HG03159 (cell line): ENCODE data around the gene EML1.

ENCODE experiments used
- ATAC-seq: cut with Tn5 transposase; IDR thresholded peaks from one replicate; pipeline ENCODE4 v1.9.1; 2021; ENCODE audit warnings: mild to moderate bottlenecking, moderate library complexity; ENCODE audit not compliant: unreplicated experiment

Gene EML1

DNA sequence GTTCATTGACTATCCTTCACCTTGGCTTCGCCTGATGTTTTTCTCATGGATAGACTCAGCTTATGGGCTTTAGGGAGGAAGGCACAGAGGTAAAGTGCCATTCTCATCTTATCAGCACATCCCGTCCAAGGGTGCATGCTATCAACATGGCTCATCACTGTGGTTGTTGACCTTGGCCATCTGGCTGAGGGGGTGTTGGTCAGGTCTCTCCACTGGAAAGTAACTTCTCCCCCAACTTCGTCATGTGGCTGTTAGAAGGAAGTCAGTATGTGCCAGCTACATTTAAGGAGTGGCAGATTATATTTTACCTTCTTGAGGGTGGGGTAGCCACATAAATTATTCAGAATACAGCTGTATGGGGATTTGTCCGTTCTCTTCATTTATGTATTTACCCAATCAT lies 68.9 kb downstream of the EML1 start:
- no peak for ATAC-seq

DNA sequence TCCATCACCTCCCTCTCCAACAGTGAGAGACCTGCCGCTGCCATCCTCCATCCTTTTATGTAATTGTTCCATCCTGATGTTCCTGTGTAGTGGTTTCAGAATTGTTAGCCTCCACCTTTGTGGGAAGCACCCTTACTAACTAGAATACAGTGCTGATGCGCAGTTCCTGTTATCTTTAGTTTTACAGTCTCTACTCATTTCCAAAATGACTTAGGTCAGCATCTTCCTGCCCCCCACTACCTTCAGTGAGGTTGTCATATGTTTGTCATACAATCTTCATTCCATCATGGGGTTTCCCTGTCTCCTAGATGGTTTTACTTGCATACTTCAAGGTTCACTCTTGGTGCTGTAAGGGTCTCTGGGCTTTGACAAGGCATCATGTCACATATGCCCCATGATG lies 69.8 kb downstream of the EML1 start:
- ATAC-seq, result no peak

- ATAC-seq, result no peak
These were observed 72.2 kb downstream of the EML1 start for GRCh38 chr14:99865408-99865807.

- no peak for ATAC-seq
These were observed 77.4 kb downstream of the EML1 start for GRCh38 chr14:99870617-99871016.

DNA sequence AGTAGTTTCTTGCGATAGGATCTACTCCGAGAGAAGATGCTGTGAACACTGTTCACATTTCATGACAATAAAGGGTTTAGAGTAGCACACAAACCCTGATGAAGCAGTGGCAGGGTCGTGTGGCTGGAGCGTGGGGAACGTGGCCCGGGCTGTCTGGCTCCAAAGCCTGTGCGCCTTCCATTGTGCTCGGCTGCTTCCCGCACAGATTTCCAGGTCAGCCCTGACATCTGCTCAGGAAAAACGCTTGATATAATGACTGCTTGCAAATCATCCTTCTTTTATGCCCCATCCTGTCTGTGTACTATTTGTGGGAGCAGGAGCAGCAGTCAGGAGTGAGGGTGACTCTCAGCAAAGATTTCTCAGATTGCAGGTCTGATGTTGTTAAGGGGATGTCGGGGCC lies 78.6 kb downstream of the EML1 start:
- ATAC-seq, result no peak

- ATAC-seq, result no peak
These were observed 79.7 kb downstream of the EML1 start for GRCh38 chr14:99872786-99873440.

DNA sequence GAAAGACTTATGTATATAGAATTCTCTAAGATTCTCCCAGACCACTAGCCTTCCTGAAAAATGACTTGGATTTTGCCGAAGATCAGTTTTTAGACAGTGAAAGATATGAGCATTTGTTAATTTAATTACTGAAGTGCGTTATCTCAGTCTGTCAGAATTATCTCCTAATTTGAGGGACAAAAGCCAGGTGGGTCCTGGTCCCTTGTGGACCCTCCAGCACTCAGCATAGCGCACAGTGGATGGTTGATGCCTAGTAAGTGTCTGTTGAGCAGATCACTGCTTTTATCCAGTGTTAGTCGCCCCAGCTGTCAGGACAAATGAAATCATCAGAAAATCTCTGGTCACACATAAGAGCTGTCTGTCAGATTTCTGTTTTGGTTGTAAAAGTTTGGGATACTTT lies 80.4 kb downstream of the EML1 start:
- no peak for ATAC-seq

DNA sequence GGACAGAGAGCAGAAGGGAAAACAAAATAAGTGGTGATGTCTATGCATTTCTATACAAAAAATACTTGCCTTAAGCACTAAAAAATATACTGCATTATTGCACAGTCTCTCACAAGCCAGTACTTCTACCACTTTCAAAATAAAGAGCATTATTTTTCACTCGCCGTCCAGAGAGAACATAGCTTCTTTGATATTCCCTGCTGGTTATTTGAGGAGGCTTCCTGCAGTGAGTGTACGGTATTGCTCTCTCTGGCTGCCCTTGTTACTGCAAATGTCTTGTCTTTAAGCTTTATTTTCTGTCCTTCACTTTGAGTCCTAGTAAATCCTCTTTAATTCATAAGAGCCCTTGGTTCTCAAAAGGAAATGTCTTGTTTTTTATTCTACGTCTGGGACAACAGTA lies 81.1 kb downstream of the EML1 start:
- no peak for ATAC-seq

GRCh38 chr14:99875421-99875820 lies 82.2 kb downstream of the EML1 start:
- no peak for ATAC-seq

- no peak for ATAC-seq
These were observed 82.6 kb downstream of the EML1 start for GRCh38 chr14:99875836-99876235.

DNA sequence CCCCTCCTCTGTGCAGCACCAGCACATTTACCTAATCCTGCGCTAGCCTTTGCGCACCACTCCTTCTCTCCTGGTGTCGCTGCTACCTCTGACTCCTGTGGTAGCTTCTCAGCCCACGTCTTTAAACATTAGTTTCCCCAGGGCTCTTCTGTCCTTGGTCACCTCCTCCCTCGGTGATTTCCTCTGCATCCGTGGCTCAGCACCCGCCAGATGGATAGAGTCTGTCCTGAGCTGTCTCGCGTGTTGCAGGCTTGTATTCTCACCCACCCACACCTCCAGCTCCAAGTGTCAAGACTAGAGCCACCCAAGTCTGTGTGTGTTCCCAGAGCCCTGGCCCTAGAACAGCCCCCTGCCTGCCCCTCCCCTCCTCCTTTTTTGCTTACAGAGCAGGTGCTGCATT lies 83.2 kb downstream of the EML1 start:
- no peak for ATAC-seq

GRCh38 chr14:99878563-99878962 lies 85.3 kb downstream of the EML1 start:
- ATAC-seq, result no peak

GRCh38 chr14:99879401-99880295 lies 86.4 kb downstream of the EML1 start:
- no peak for ATAC-seq

DNA sequence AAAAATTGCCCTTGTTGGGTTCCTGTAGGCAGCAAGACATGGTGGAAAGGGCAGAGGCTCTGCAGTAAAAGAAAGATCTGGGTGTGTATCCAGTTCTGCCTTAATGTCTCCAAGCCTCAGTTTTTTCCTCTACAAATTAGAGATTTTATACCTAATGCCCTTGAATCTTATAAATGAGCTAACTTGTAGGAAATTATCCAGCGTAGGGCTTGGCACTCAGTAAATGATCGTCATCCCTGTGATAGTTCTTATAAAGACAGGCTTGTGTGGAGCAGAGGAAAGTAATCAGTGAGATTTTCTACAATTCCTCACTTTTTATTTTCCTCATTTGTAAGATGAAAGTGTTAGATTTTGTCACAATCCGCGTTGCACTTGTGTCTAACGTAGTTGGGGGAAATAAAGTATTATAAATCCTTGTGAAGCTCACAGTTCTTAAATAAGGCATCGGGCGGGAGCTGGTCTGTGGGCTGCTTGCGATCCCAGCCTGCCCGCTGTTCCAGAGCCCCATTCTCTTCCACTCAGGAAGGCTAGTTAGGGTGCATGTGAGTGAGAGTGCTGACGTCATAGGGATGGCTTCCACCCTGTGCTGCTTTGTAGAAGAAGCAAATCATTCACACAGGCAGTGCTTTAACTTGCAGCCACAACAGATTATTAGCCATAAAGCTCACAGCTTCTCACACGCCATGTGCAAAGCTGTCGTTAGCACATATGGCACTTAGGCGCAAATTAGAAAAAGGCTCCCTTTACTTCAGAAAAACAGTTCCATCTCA lies 87.6 kb downstream of the EML1 start:
- ATAC-seq, result no peak

DNA sequence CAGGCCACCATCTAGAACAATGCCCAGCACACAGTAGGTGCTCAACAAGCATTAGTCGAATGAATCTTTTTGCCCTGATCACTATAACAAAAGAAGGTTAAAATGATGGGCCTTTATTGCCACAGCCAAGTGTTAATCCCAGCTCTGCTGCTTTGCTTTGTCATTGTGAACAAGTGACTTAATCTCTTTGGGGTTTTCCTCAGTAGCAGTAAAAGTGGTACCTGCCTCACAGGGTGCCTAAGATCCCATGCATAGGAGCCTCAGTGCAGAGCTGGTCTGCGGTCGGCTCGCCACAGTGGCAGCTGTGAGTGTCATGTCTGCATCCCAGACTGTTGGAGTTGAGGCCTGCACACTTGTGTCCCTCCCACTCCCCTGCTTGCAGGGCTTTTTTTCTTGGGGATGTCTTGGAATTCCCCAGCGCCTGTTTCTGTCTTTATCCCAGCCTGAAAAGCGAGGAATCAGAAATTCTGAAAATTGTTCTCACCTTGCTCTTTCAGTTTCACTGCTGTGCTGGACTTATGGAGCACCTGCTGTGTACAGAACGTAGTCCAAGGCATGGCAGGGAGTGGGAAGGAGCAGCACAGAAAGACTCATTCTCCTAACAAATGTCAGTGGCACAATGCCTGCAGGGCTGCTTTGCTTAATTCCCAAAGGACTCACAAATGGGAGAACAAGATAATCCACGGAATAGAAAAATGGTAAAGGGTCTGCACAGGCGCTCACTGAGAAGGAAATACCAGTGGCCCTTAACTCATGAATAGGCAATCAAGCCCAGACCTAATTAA lies 90.8 kb downstream of the EML1 start:
- ATAC-seq, result no peak

- ATAC-seq, result no peak
These were observed 91.8 kb downstream of the EML1 start for GRCh38 chr14:99884834-99885648.

DNA sequence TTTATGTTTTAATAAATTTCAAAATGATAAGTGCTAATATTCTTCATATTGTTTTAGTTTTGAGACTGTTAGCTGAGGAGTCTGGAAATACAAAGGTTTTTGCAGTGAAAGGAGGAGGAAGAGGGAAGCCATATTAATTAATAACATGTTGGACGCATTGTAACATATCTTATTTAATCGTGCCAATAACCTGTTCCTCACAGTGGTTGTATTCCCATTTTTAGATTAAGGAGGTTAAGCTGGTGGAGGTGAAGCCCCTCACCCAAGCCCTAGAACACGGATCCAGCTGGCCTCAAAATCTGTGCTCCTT lies 92.4 kb downstream of the EML1 start:
- no peak for ATAC-seq

DNA sequence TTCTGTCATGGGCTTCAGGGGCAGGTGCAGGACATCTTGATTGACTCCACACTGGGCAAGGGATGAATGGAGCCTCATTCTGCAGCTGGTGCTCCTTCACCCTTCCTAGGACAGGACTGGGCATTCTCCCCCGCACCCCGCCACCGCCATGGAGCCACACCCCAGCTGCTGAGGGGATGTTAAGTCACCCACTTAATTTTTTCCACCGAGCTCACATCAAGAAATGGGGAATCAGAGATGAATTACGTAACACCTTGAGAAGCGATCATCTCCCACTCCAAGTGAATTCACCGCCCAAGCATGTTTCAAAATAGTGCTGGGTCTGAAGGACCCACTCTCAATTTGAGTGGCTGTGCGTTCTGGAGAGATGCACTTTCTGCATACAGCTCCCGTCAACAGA lies 94.2 kb downstream of the EML1 start:
- no peak for ATAC-seq

DNA sequence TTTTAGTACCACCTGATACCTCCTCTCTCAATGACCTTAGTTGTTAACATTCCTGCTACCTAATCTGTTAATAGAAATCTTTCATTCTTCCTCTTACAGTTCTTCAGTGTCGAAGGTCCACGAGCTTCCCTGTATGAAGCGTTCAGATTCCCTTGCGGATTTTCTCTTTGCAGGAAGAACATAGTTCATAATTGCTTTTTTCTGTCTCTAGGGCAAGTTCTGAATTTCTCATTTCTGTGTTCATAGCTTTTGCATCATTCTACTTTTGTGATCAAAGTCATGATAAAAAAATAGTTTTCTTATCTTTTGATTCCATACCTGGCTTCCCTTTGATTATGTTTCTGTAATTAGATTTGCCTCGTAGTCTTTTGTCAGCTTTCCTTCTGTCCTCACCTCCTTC lies 94.9 kb downstream of the EML1 start:
- ATAC-seq, result no peak

DNA sequence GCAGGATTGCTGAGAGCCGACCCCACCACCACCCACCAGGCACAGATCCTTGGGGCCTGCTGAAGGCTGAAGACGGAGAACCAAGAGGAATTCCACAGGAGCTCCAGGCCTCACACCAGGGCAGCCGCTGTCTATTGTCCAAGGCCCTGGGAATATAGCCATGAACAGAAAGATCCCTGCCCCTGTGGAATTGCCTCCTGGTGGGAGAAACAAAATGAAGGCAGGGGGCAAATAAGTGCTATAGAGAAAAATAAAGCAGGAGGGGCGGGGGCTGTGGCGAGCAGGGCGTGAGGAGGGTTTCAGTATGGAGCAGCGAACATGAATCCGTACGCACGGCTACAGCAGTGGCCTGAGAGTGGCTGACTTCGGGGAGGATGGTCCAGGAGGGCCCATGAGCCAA lies 96.1 kb downstream of the EML1 start:
- ATAC-seq, result no peak
